Epithelial cell of alveolus of lung (primary cell): ENCODE results near the gene CD200R1. TPM values are rescaled to one million over a fixed set of nuclear protein-coding genes. Genes with fewer than 3 reads are reported as not detected.

ENCODE experiments used
- total RNA-seq: library from RNA; depleted of rRNA; stranded (reverse); fragments of >200 nt; gene quantifications from 2 replicates; pipeline ENCODE4 v1.2.1, GENCODE V29; 2015

Gene CD200R1, protein sequence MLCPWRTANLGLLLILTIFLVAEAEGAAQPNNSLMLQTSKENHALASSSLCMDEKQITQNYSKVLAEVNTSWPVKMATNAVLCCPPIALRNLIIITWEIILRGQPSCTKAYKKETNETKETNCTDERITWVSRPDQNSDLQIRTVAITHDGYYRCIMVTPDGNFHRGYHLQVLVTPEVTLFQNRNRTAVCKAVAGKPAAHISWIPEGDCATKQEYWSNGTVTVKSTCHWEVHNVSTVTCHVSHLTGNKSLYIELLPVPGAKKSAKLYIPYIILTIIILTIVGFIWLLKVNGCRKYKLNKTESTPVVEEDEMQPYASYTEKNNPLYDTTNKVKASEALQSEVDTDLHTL
- total RNA-seq = 0.13 TPM in 1 of 2 replicates, not detected in the other

DNA sequence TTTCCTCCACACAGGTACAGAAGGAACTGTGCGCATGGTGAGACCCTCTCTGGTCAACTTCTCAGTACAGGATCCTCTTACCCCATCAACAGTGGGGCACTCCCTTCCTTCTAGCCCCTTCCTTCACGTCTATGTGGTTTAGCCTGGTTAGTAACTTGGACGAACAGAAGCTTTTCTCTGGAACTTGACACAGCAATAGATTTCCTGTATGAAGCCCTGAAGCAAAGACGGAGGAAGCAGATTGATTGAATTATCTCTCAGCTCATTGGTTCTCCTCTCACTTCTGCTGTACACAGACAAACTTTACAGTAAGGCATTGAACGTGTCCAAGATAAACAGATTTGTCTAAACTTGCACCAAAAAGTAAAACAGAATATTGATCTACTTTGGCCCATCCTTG, at the start of gene CD200R1:
Gene CD200R1, minus strand, starts transcription at position 210 of the 400 bp plus-strand sequence. CDS start 246 bp downstream, outside the sequence.

DNA sequence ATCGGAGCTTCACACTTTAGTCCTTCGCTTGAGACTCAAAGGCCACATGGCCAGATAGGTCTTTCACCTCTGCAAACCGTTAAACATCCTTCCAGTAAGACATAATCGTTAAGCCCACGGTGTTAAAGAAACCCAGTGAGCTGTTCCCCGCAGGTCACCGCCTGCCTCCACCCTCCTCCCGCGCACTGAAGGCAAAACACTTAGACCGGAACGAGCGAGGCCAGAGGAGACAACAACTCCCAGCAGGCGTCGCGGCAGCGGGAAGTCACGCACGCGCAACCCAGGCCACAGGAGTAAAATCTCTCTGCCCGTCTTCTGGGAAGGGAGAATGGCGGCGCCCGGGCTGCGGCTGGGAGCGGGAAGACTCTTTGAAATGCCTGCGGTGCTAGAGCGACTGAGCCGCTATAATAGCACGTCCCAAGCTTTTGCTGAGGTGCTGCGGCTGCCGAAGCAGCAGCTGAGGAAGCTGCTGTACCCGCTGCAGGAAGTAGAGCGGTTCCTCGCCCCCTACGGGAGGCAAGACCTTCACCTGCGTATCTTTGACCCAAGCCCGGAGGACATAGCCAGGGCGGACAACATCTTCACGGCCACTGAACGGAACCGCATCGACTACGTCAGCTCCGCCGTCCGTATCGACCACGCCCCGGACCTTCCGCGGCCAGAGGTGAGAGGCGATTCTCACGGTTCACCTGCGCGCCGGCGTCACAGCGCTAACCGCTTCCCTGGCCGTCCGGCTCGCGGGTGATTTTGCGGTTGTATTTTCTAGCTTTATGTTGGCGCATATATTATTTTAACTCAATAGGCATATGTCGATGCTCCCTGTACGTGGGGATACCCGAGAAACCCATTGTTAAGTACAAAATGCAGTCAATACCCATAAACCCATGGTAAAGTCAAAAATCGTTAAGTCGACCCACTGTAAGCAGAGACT, 16.0 kb upstream of the CD200R1 start, which contains the start of gene GTPBP8:
Gene GTPBP8, plus strand, starts transcription at position 313 of the 931 bp plus-strand sequence. Its CDS starts 16 bp downstream, at position 329.

Other genes with a start within 250 kb of the CD200R1 start
- gene CD200R1L, start 128.2 kb downstream of the CD200R1 start, total RNA-seq = not detected in 2 replicates
- gene GTPBP8, start 15.9 kb upstream of the CD200R1 start, total RNA-seq = 18.8 and 35.9 TPM in 2 replicates
- 10.0 and 17.5 TPM in 2 replicates for gene BOC, start 236.5 kb upstream of the CD200R1 start, total RNA-seq